ENCODE measurements around the gene MME.

DNA sequence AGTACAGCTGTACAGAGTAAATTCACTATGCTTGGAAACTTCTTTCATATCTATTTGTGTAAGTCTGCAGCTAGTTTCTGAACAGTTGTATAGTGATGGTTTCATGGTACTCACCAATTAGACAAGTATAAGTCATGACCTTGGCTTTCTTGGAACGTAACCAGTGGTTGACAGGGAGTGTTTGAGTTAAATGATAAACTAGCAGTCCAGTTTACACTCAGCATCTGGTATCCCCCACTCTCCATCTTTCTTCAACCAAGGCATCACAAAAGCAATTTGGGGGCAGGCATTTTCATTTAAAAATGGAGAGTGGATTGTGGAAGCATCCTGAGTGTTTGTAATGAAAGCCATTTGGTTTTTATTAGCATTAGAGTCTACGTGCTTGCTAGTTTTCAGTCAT lies 26.0 kb downstream of the MME start:
- TF ChIP-seq POLR2A (IDR thresholded peaks at IDR 0.05): no peak
- TF ChIP-seq, protein P1, sequence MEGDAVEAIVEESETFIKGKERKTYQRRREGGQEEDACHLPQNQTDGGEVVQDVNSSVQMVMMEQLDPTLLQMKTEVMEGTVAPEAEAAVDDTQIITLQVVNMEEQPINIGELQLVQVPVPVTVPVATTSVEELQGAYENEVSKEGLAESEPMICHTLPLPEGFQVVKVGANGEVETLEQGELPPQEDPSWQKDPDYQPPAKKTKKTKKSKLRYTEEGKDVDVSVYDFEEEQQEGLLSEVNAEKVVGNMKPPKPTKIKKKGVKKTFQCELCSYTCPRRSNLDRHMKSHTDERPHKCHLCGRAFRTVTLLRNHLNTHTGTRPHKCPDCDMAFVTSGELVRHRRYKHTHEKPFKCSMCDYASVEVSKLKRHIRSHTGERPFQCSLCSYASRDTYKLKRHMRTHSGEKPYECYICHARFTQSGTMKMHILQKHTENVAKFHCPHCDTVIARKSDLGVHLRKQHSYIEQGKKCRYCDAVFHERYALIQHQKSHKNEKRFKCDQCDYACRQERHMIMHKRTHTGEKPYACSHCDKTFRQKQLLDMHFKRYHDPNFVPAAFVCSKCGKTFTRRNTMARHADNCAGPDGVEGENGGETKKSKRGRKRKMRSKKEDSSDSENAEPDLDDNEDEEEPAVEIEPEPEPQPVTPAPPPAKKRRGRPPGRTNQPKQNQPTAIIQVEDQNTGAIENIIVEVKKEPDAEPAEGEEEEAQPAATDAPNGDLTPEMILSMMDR (IDR thresholded peaks at IDR 0.05): no peak
